NB4 (cell line): ENCODE measurements around the gene SARNP.
A peak's percentile ranks its signal among the peaks of the same experiment; 100 is the strongest.
"Not testable (repeated sequence)": the region's sequence is repeated elsewhere in the genome, so short reads cannot be mapped to it uniquely, and the experiment has no call there.

Experiments used
- DNase-seq: peaks from one replicate; pipeline ENCODE4 v3.0.0; 2010; ENCODE audit warnings: low read depth
- H3K4me3 ChIP-seq: one replicate; pipeline ENCODE4 v1.5.1; 2011; ENCODE audit warnings: mild to moderate bottlenecking, low read depth, low read length, moderate library complexity
- CTCF ChIP-seq: IDR thresholded peaks from one replicate; pipeline ENCODE4 v1.5.1; 2012; ENCODE audit warnings: low read depth, low read length
- MAX ChIP-seq: IDR thresholded peaks from 2 replicates; pipeline ENCODE4 v1.6.1; 2011; ENCODE audit warnings: low read depth, low read length
- MYC ChIP-seq: IDR thresholded peaks from 2 replicates; pipeline ENCODE4 v1.6.1; 2011; ENCODE audit warnings: low read depth, low read length
- POLR2A ChIP-seq: IDR thresholded peaks from 2 replicates; pipeline ENCODE4 v1.6.1; 2011; ENCODE audit warnings: mild to moderate bottlenecking; ENCODE audit not compliant: insufficient read length; ENCODE audit errors: extremely low read depth

The SARNP gene

GRCh38 chr12:55817345-55818139, at the start of gene SARNP, which contains the start of gene ORMDL2:
Gene SARNP (minus strand): TSS chr12:55817724. CDS start chr12:55817701, 23 bp downstream.
Gene ORMDL2 (plus strand): TSS chr12:55818041. CDS start chr12:55819000, 959 bp downstream.
- TF ChIP-seq CTCF: no peak
- peak; percentile 32; the same call in 1 of the 2 replicates for TF ChIP-seq MAX
- TF ChIP-seq POLR2A: peak; percentile 75
- peak; percentile 47; the same call in 1 of the 2 replicates for TF ChIP-seq MYC
- peak; percentile 100 for DNase-seq
- H3K4me3 ChIP-seq: peak within 1 kb of the TSS; percentile 99

- H3K4me3 ChIP-seq, DNase-seq: not testable (repeated sequence)
Observed at GRCh38 chr12:55866454-55867004, 49.0 kb upstream of the SARNP start.

- TF ChIP-seq CTCF (no peak), MAX (no peak), POLR2A (no peak), MYC (no peak)
- no peak overlapping the region for H3K4me3 ChIP-seq
- no peak for DNase-seq
Observed at GRCh38 chr12:55865327-55865726, 47.8 kb upstream of the SARNP start.

GRCh38 chr12:55862931-55863330, 45.4 kb upstream of the SARNP start:
- not testable (repeated sequence) for H3K4me3 ChIP-seq, DNase-seq

GRCh38 chr12:55862286-55862685, 44.8 kb upstream of the SARNP start:
- H3K4me3 ChIP-seq: no peak overlapping the region
- TF ChIP-seq CTCF: no peak
- TF ChIP-seq POLR2A: no peak
- no peak for TF ChIP-seq MYC
- TF ChIP-seq MAX: no peak
- no peak for DNase-seq

GRCh38 chr12:55861871-55862270, 44.3 kb upstream of the SARNP start:
- TF ChIP-seq POLR2A (no peak), MAX (no peak), MYC (no peak), CTCF (no peak)
- H3K4me3 ChIP-seq: no peak overlapping the region
- DNase-seq: no peak

- TF ChIP-seq MYC: no peak
- TF ChIP-seq MAX: no peak
- no peak for TF ChIP-seq CTCF
- H3K4me3 ChIP-seq: no peak overlapping the region
- no peak for DNase-seq
Observed at GRCh38 chr12:55861396-55861795, 43.9 kb upstream of the SARNP start.
